Fibroblast of the aortic adventitia (primary cell): ENCODE measurements around the gene ANKRD34C. TPM values are rescaled to one million over a fixed set of nuclear protein-coding genes. Genes with fewer than 3 reads are reported as not detected.
"Not testable (repeated sequence)": the region's sequence is repeated elsewhere in the genome, so short reads cannot be mapped to it uniquely, and the experiment has no call there.

Source experiments
- DNase-seq: peaks from one replicate; pipeline ENCODE4 v3.0.0-alpha.2; 2010; ENCODE audit warnings: low read depth
- H3K4me3 ChIP-seq: 2 replicates; pipeline ENCODE4 v1.5.1; 2011; ENCODE audit warnings: low read depth, mild to moderate bottlenecking, control low read depth, low read length, moderate library complexity
- CTCF ChIP-seq: IDR thresholded peaks from 2 replicates; pipeline ENCODE4 v1.5.1; 2011; ENCODE audit warnings: mild to moderate bottlenecking, low read length, control low read depth, inconsistent platforms; ENCODE audit not compliant: insufficient read depth
- total RNA-seq: library from RNA; depleted of rRNA; stranded (reverse); fragments of >200 nt; gene quantifications from 2 replicates; pipeline ENCODE4 v1.2.3, GENCODE V29; 2012; ENCODE audit warnings: low replicate concordance

Gene ANKRD34C
- total RNA-seq, 1 donor, result not detected

DNA sequence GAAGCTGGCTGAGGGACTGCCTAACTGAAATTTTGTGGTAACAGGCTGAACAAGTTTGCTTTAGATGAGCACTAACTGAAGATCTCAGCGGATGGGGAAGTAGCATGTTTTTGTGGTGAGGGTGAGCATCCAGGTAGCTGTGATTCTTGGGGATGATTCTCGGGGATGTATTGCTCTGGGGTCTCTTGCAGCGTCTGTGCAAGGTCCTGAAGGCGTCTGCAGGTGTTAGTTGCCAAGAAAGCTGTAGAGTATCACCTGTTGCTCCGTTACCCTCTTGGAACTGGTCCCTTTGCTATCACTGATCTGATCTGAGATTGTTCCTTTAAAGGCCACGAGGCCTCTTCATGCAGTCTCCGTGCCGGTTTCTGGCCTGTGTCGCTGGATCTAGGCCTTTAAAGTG, 34.3 kb downstream of the ANKRD34C start:
- TF ChIP-seq CTCF, result no peak
- H3K4me3 ChIP-seq, result no peak overlapping the region
- DNase-seq, result no peak

DNA sequence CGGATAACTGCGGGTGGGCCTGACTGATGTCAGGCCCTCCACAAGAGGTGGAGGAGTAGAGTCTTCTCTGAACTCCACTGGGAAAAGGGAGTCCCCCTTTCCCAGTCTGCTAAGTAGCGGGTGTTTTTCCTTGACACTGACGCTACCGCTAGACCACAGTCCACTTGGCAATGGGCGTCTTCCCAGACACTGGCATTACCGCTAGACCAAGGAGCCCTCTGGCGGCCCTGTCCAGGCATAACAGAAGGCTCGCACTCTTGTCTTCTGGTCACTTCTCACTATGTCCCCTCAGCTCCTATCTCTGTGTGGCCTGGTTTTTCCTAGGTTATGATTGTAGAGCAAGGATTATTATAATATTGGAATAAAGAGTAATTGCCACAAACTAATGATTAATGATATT, 37.5 kb downstream of the ANKRD34C start:
- DNase-seq, result not testable (repeated sequence)

GRCh38 chr15:79321876-79322275, 39.4 kb downstream of the ANKRD34C start:
- H3K4me3 ChIP-seq, result no peak overlapping the region
- no peak for DNase-seq
- TF ChIP-seq CTCF, result no peak

More for the DNA sequence above, 37.5 kb downstream of the ANKRD34C start:
- H3K4me3 ChIP-seq, result not testable (repeated sequence)

DNA sequence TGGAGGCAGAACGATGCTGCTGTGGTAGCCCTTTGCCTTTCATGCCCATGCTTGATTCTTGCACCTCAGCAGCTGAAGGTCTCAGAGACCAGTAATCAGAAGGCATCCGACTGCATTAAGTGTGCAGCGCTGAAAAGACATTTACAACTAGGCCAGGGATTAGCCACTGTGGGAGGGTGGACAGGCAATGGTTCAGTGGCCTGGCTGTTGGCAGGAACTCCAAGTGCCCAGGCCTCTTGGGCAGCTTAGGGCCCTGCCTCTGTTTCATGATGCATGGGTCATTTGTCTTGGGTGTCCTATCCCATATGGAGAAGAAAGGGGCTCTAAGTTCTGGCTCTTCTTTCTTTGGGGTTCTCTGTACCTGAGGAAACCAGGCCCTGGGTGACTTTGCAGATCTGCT, 39.8 kb downstream of the ANKRD34C start:
- no peak overlapping the region for H3K4me3 ChIP-seq
- no peak for DNase-seq
- no peak for TF ChIP-seq CTCF

DNA sequence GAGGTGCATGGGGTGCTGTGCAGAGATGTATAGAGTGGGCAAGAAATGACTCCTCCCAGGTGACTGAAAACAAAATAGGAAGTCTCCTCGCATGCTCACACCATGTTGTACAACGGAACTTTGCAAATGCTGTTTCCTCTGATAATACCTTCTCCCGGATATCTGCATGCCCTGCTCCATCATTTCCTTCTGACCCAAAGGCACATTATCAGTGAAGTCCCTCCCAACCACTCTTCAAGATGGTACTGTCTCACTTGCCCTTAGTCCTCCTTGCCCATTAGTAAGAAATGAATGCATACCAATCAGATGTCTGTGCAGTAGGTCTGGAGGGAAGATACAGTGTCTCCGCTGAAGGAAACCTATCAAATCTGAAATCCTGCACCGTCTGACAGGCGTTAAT, 40.4 kb downstream of the ANKRD34C start:
- no peak for DNase-seq
- no peak for TF ChIP-seq CTCF
- no peak overlapping the region for H3K4me3 ChIP-seq

GRCh38 chr15:79329171-79329611, 46.7 kb downstream of the ANKRD34C start:
- H3K4me3 ChIP-seq, result no peak overlapping the region
- peak; percentile 66 for DNase-seq
- no peak for TF ChIP-seq CTCF

Other genes with a start within 250 kb of the ANKRD34C start
- gene RASGRF1, start 191.9 kb upstream of the ANKRD34C start, total RNA-seq, result not detected in 2 replicates
- gene TMED3, start 28.4 kb downstream of the ANKRD34C start, total RNA-seq, result 45.1 and 97.4 TPM in 2 replicates
- 0.98 and 1.7 TPM in 2 replicates for gene MINAR1, start 149.6 kb downstream of the ANKRD34C start, total RNA-seq